ENCODE data around the gene CDCA3.
"Not testable (repeated sequence)": the region's sequence is repeated elsewhere in the genome, so short reads cannot be mapped to it uniquely, and the experiment has no call there.

- not testable (repeated sequence) for TF ChIP-seq CTCF, POLR2AphosphoS5, EP300 (IDR thresholded peaks at IDR 0.05)
These were observed 19.2 kb upstream of the CDCA3 start for GRCh38 chr12:6870304-6870703.

All from suprapubic skin (tissue), 4 donors.